MCF 10A (cell line): ENCODE results near the gene WDR73. TPM values are rescaled to one million over a fixed set of nuclear protein-coding genes. Genes with fewer than 3 reads are reported as not detected.

Source experiments
- BruUV-seq: library from RNA; stranded (reverse); fragments of 400-500 nt; replicated peaks from 2 replicates; lab custom pipeline; 2021; lab: Mats Ljungman, UMichigan
- CTCF ChIA-PET: fragments of 300-600 bp; sonication (Branson Sonifier 250); formaldehyde crosslinking; extraction: SDS; loops from one replicate; lab custom pipeline; 2021; ENCODE audit warnings: antibody characterized with exemption, inconsistent platforms; lab: Yijun Ruan, JAX
- POLR2A ChIA-PET: fragments of 300-600, 350-650 bp; sonication (Branson Sonifier 250); formaldehyde crosslinking; extraction: SDS; loops from one replicate; lab custom pipeline; 2020; ENCODE audit warnings: antibody characterized with exemption, inconsistent platforms; lab: Yijun Ruan, JAX
- DNase-seq: peaks from one replicate; pipeline ENCODE4 v3.0.0-alpha.2; 2018; ENCODE audit not compliant: unreplicated experiment
- H3K27ac Mint-ChIP-seq: one replicate; pipeline ENCODE4 v1.8.0; 2022; ENCODE audit warnings: mild to moderate bottlenecking, low read depth, mixed read lengths; ENCODE audit not compliant: unreplicated experiment
- H3K27me3 Mint-ChIP-seq: one replicate; pipeline ENCODE4 v1.8.0; 2022; ENCODE audit warnings: mixed read lengths; ENCODE audit not compliant: insufficient read depth, unreplicated experiment
- H3K36me3 Mint-ChIP-seq: one replicate; pipeline ENCODE4 v1.8.0; 2022; ENCODE audit warnings: mild to moderate bottlenecking, moderate library complexity, mixed read lengths; ENCODE audit not compliant: insufficient read depth, unreplicated experiment
- H3K4me1 Mint-ChIP-seq: one replicate; pipeline ENCODE4 v1.8.0; 2022; ENCODE audit warnings: mixed read lengths; ENCODE audit not compliant: insufficient read depth, unreplicated experiment
- H3K4me3 Mint-ChIP-seq: one replicate; pipeline ENCODE4 v1.8.0; 2022; ENCODE audit warnings: mild to moderate bottlenecking, moderate library complexity, mixed read lengths; ENCODE audit not compliant: unreplicated experiment
- H3K9me3 Mint-ChIP-seq: one replicate; pipeline ENCODE4 v1.8.0; 2022; ENCODE audit warnings: mixed read lengths; ENCODE audit not compliant: unreplicated experiment
- intact Hi-C: fragments of 100-400 bp; cut with micrococcal nuclease; formaldehyde crosslinking; loops from 2 replicates; pipeline ENCODE4 v1.14.1; 2022
- total RNA-seq: library from RNA; stranded (reverse); gene quantifications from 2 replicates; pipeline ENCODE4 v1.2.3, GENCODE V29; 2022
- TF ChIP-seq, protein P1 (sequence below): fragments of 200-600 bp; IDR thresholded peaks from one replicate; pipeline ENCODE4 v1.8.0; 2022; ENCODE audit warnings: antibody characterized with exemption, mild to moderate bottlenecking; ENCODE audit not compliant: unreplicated experiment

WDR73 gene
- total RNA-seq, 1 experiment from 2014 or later, result 42.1 TPM

DNA sequence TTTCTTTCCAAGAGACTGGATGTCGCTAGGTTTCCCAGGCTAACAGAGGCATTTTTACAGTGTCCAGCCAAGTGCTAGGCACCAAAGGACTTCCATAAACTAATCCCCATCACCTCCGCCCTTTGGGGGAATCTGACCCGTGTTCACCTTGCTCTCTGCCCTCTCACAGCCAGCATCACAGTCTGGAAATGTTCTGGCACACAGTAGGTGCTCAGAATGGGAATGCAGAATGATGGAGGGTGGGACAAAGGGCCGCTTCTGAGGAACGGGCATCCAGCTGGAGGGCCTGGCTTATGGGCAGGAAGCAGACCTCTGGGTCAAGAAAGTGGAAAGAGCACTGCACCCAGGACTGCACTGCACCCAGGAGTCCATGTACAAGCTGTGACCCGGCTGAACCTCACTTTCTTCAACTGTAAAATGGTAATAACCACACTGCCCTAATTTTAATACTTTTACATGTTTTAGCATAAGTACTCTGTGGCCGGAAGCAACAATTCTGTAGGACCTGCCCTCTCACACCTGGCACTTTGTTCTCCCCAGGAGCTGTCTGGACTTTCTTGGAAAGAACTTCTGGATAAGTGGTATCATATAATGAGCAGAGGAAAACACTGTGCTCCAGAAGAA is 4.8 kb upstream of the WDR73 start:
- Mint-ChIP-seq H3K9me3 (no peaks in the 10 kb centered on the region), H3K4me1 (peaks cover 6% of the 10 kb centered on the region), H3K27me3 (no peaks in the 10 kb centered on the region), H3K27ac (peak overlapping the region; percentile 83), H3K4me3 (peak overlapping the region; percentile 68), H3K36me3 (peaks cover 36% of the 10 kb centered on the region)
- intact Hi-C loops, result loop anchor here (5.0 kb wide), 1 partner anchor 383 kb away; no protein-coding TSS in a partner anchor
- TF ChIP-seq, protein P1, sequence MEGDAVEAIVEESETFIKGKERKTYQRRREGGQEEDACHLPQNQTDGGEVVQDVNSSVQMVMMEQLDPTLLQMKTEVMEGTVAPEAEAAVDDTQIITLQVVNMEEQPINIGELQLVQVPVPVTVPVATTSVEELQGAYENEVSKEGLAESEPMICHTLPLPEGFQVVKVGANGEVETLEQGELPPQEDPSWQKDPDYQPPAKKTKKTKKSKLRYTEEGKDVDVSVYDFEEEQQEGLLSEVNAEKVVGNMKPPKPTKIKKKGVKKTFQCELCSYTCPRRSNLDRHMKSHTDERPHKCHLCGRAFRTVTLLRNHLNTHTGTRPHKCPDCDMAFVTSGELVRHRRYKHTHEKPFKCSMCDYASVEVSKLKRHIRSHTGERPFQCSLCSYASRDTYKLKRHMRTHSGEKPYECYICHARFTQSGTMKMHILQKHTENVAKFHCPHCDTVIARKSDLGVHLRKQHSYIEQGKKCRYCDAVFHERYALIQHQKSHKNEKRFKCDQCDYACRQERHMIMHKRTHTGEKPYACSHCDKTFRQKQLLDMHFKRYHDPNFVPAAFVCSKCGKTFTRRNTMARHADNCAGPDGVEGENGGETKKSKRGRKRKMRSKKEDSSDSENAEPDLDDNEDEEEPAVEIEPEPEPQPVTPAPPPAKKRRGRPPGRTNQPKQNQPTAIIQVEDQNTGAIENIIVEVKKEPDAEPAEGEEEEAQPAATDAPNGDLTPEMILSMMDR, result no peak
- POLR2A ChIA-PET, result interaction anchor here (0.7 to 2.1 kb wide), 9 partner anchors 10 to 93 kb away, joined by 3 to 11 read pairs (median 3); partner anchors contain the start of gene SEC11A
- no peak for DNase-seq
- CTCF ChIA-PET, result interaction anchor here (0.5 to 1.7 kb wide), 17 partner anchors 9 to 683 kb away, joined by 3 to 10 read pairs (median 3); no protein-coding TSS in a partner anchor
- no TSS peak for BruUV-seq

DNA sequence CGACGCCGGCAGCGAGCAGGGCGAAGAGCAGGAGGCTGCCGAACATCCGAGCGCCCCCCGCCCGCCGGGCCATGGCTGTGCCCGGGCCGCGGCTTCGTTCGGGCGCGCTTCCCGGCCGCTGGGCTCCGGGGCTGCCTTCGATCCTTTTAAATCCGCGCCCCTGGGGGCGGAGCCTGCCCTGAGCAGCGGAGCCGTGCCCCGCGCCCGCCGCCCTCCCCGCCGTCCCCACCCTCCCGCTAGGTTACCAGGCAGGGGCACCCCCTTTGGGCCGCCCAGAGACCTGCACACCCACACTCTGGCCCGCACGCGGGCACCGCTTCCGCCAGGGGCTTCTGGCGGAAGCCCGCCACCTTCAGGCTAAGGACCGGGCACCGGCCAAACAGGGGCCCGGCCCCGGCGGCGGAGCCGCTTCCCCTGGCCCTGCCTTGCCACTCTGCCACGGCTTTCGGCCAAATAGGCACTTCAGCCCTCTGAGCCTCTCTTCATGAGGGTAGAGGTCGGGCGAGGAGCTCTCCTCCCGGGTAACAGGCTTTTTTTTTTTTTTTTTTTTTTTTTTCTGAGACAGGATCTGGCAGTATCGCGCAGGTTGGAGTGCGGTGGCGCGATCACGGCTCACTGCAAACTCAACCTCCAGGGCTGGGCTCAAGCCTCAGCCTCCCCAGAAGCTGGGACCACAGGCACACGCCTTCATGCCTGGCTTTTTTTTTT is 4.2 kb upstream of the WDR73 start, which contains the start of gene NMB:
TSS of gene NMB (minus strand) at position 120 of the 708 bp plus-strand sequence. CDS start at position 73, 47 bp downstream.
- BruUV-seq, result no TSS peak
- CTCF ChIA-PET, result interaction anchor here (0.6 to 1.7 kb wide), 15 partner anchors 9 to 682 kb away, joined by 3 to 10 read pairs (median 4); no protein-coding TSS in a partner anchor
- no peaks in the 10 kb centered on the region for H3K9me3 Mint-ChIP-seq
- peak within 1 kb of the TSS; percentile 68 for H3K4me3 Mint-ChIP-seq
- DNase-seq, result peak; percentile 80
- H3K4me1 Mint-ChIP-seq, result peaks cover 6% of the 10 kb centered on the region
- intact Hi-C loops, result loop anchor here (5.0 kb wide), 1 partner anchor 384 kb away; no protein-coding TSS in a partner anchor
- H3K36me3 Mint-ChIP-seq, result peaks cover 36% of the 10 kb centered on the region
- H3K27ac Mint-ChIP-seq, result peak within 1 kb of the TSS; percentile 83
- POLR2A ChIA-PET, result interaction anchor here (0.7 to 2.1 kb wide), 8 partner anchors 11 to 94 kb away, joined by 3 to 11 read pairs (median 4); partner anchors contain the start of gene SEC11A
- H3K27me3 Mint-ChIP-seq, result no peaks in the 10 kb centered on the region
- TF ChIP-seq, protein P1, result peak; percentile 53

DNA sequence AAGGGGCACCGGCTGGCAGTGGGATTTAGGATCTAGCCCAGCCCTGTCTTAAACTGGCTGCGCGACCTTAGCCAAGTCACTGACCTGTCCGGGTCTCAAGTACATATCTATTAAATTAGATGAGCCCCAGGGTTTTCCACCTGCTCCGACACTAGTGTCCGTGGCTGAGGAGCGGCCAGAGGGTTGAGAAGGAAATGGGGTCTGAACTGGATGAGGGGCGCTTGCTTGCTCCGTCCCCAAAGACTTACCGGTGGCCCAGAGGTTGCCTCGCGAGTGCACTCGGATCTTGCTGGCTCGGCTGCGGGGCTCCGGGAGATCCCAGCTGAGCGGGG is 3.6 kb upstream of the WDR73 start:
- H3K36me3 Mint-ChIP-seq, result peaks cover 34% of the 10 kb centered on the region
- BruUV-seq, result no TSS peak
- TF ChIP-seq, protein P1, result no peak
- intact Hi-C loops, result loop anchor here (5.0 kb wide), 1 partner anchor 385 kb away; no protein-coding TSS in a partner anchor
- peak overlapping the region; percentile 17 for H3K27ac Mint-ChIP-seq
- no peak for DNase-seq
- H3K9me3 Mint-ChIP-seq, result no peaks in the 10 kb centered on the region
- H3K4me3 Mint-ChIP-seq, result peak overlapping the region; percentile 68
- ChIA-PET CTCF (interaction anchor here (1.7 to 4.7 kb wide), 2 partner anchors 71 to 271 kb away, joined by 4 to 40 read pairs; no protein-coding TSS in a partner anchor), POLR2A (interaction anchor here (0.7 to 2.0 kb wide), 4 partner anchors 26 to 59 kb away, joined by 3 to 6 read pairs (median 4); partner anchors contain the start of genes SEC11A and ZSCAN2)
- peaks cover 6% of the 10 kb centered on the region for H3K4me1 Mint-ChIP-seq
- H3K27me3 Mint-ChIP-seq, result no peaks in the 10 kb centered on the region
